ENCODE measurements around the gene TTC34. TPM values are rescaled to one million over a fixed set of nuclear protein-coding genes. Genes with fewer than 3 reads are reported as not detected.

Gene TTC34
- polyA plus RNA-seq, 1 of the 3 experiments (the other 2 are of a cell fraction): 0.16 TPM

DNA sequence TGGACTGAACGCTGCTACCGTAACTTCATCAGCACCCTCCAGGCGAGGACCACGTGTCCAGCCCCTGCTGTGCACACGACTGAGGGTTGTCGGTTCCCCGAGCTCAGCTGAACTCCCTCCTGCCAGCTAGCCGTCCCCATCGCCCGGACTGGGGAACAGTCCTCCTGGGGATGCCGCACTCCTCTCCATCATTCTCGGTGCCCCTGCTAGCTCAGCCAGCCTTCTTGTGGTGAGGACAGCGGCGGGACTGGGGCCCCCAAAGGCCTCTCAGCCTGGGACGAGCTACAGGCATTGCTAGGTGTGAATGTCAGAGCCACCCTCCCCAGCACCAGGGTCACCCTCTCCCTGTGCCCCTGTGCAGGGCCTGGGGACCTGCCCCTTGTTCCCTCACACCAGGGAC lies 8.8 kb upstream of the TTC34 start:
- H3K4me3 ChIP-seq (ENCODE audit: low read depth in 2 of 2, low read length in 1 of 2): no peak overlapping the region
- no peak for TF ChIP-seq FOSL2 (IDR thresholded peaks at IDR 0.05; ENCODE audit: borderline replicate concordance, low read depth)
- TF ChIP-seq TEAD4 (IDR thresholded peaks at IDR 0.05; ENCODE audit: borderline replicate concordance, insufficient read depth): no peak
- no peak for TF ChIP-seq EP300 (IDR thresholded peaks at IDR 0.05; ENCODE audit: borderline replicate concordance in 1 of 2, low read depth in 1 of 2, low read length in 1 of 2)
- TF ChIP-seq MXI1 (IDR thresholded peaks at IDR 0.05; ENCODE audit: low read depth, low read length): no peak
- no peak for TF ChIP-seq SMC3 (IDR thresholded peaks at IDR 0.05; ENCODE audit: low read depth, low read length)
- TF ChIP-seq, protein P1, sequence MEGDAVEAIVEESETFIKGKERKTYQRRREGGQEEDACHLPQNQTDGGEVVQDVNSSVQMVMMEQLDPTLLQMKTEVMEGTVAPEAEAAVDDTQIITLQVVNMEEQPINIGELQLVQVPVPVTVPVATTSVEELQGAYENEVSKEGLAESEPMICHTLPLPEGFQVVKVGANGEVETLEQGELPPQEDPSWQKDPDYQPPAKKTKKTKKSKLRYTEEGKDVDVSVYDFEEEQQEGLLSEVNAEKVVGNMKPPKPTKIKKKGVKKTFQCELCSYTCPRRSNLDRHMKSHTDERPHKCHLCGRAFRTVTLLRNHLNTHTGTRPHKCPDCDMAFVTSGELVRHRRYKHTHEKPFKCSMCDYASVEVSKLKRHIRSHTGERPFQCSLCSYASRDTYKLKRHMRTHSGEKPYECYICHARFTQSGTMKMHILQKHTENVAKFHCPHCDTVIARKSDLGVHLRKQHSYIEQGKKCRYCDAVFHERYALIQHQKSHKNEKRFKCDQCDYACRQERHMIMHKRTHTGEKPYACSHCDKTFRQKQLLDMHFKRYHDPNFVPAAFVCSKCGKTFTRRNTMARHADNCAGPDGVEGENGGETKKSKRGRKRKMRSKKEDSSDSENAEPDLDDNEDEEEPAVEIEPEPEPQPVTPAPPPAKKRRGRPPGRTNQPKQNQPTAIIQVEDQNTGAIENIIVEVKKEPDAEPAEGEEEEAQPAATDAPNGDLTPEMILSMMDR (IDR thresholded peaks at IDR 0.05): no peak
- TF ChIP-seq RCOR1 (IDR thresholded peaks at IDR 0.05; ENCODE audit: low read length): no peak
- no peak for TF ChIP-seq MEF2A (IDR thresholded peaks at IDR 0.05; ENCODE audit: borderline replicate concordance, low read depth)
- TF ChIP-seq, protein P2, sequence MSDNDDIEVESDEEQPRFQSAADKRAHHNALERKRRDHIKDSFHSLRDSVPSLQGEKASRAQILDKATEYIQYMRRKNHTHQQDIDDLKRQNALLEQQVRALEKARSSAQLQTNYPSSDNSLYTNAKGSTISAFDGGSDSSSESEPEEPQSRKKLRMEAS (IDR thresholded peaks at IDR 0.05; ENCODE audit: low read depth): no peak
- no peak for TF ChIP-seq TCF12 (IDR thresholded peaks at IDR 0.05)
- no peak for TF ChIP-seq RFX5 (IDR thresholded peaks at IDR 0.05; ENCODE audit: low read length)
- DNase-seq: no peak
- H3F3A ChIP-seq (replicated peaks; ENCODE audit: insufficient read depth): no peaks in the 10 kb centered on the region
- H3K9ac ChIP-seq: no peak overlapping the region
- no peaks in the 10 kb centered on the region for H3K9me3 ChIP-seq
- no peaks in the 10 kb centered on the region for H3K4me1 ChIP-seq (ENCODE audit: control insufficient read depth in 1 of 2, insufficient read depth in 2 of 2, low read depth in 1 of 2, low read length in 1 of 2)
- H3K27me3 ChIP-seq (ENCODE audit: insufficient read depth): peaks cover 17% of the 10 kb centered on the region; the same call in 1 of the 2 replicates
- H3K79me2 ChIP-seq (ENCODE audit: insufficient read depth): no peaks in the 10 kb centered on the region
- 0% methylated on average over 2 of the region's 15 CpGs for WGBS (ENCODE audit: low lambda C conversion rate)
- ChIA-PET CTCF (no interaction called here), POLR2A (no interaction called here)
- H3K9me2 ChIP-seq: no peaks in the 10 kb centered on the region
- H2AFZ ChIP-seq (ENCODE audit: low read depth): no peak overlapping the region
- H4K20me1 ChIP-seq (ENCODE audit: insufficient read depth): no peaks in the 10 kb centered on the region
- H3K4me2 ChIP-seq: no peak overlapping the region
- no peaks in the 10 kb centered on the region for H3K36me3 ChIP-seq (replicated peaks in 1 of 2; ENCODE audit: control insufficient read depth in 1 of 2, insufficient read depth in 2 of 2, low read length in 1 of 2)
- H3K27ac ChIP-seq (ENCODE audit: low read depth in 2 of 2, low read length in 1 of 2): no peak overlapping the region

DNA sequence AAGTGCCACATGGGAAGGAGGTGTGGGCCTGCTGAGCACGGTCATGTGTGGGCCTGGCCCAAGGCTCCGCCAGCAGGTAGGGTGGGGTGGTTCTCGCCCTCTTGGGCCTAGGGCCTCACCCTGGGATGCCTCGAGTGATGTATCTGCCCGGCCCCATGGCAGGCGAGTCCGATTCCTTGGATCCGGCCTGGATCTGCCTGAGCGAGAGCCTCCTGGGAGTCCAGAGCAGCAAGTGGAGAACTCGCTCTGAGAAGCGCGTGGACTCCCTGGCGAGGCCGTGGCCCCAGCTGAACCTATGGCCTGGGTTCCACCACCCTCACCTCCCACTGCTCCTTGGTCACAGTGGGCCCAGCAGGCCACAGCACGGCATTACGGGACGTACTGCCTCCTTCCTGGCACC lies 8.2 kb upstream of the TTC34 start:
- H4K20me1 ChIP-seq (ENCODE audit: insufficient read depth): no peaks in the 10 kb centered on the region
- no peaks in the 10 kb centered on the region for H3K4me1 ChIP-seq (ENCODE audit: control insufficient read depth in 1 of 2, insufficient read depth in 2 of 2, low read depth in 1 of 2, low read length in 1 of 2)
- CTCF ChIA-PET: no interaction called here
- H3K4me3 ChIP-seq (ENCODE audit: low read depth in 2 of 2, low read length in 1 of 2): no peak overlapping the region
- H2AFZ ChIP-seq (ENCODE audit: low read depth): no peak overlapping the region
- no peak overlapping the region for H3K4me2 ChIP-seq
- no peak overlapping the region for H3K27ac ChIP-seq (ENCODE audit: low read depth in 2 of 2, low read length in 1 of 2)
- POLR2A ChIA-PET: no interaction called here
- H3K36me3 ChIP-seq (replicated peaks in 1 of 2; ENCODE audit: control insufficient read depth in 1 of 2, insufficient read depth in 2 of 2, low read length in 1 of 2): no peaks in the 10 kb centered on the region
- WGBS (ENCODE audit: low lambda C conversion rate): 30% methylated on average over 3 of the region's 17 CpGs
- no peaks in the 10 kb centered on the region for H3F3A ChIP-seq (replicated peaks; ENCODE audit: insufficient read depth)
- no peaks in the 10 kb centered on the region for H3K9me3 ChIP-seq
- H3K9me2 ChIP-seq: no peaks in the 10 kb centered on the region
- H3K27me3 ChIP-seq (ENCODE audit: insufficient read depth): peaks cover 20% of the 10 kb centered on the region; the same call in 1 of the 2 replicates
- no peak overlapping the region for H3K9ac ChIP-seq
- TF ChIP-seq, protein P3, sequence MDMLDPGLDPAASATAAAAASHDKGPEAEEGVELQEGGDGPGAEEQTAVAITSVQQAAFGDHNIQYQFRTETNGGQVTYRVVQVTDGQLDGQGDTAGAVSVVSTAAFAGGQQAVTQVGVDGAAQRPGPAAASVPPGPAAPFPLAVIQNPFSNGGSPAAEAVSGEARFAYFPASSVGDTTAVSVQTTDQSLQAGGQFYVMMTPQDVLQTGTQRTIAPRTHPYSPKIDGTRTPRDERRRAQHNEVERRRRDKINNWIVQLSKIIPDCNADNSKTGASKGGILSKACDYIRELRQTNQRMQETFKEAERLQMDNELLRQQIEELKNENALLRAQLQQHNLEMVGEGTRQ (IDR thresholded peaks at IDR 0.05; ENCODE audit: borderline replicate concordance, low read depth, low read length): no peak
- no peaks in the 10 kb centered on the region for H3K79me2 ChIP-seq (ENCODE audit: insufficient read depth)
- no peak for DNase-seq
